ENCODE results near the gene EYA2.

GRCh38 chr20:47213966-47214365, 319.3 kb downstream of the EYA2 start:
- TF ChIP-seq EZH2 (IDR thresholded peaks at IDR 0.05; ENCODE audit: low read length), result no peak
- no peak for TF ChIP-seq CTCF (optimal IDR thresholded peaks at IDR 0.05 in 1 of 3, IDR thresholded peaks at IDR 0.05 in 1 of 3, conservative IDR thresholded peaks at IDR 0.05 in 1 of 3; ENCODE audit: extremely low read depth in 1 of 3, insufficient read depth in 2 of 3, low read length in 3 of 3)
